GM23338 (cell line): ENCODE data around the gene THSD4. TPM values are rescaled to one million over a fixed set of nuclear protein-coding genes. Genes with fewer than 3 reads are reported as not detected.

Experiments
- ATAC-seq: fragments of 200-7000 bp; cut with Tn5 transposase; 3 replicates; pipeline ENCODE4 v1.9.1; 2020
- DNase-seq: peaks from one replicate; pipeline ENCODE4 v3.0.0-alpha.2; 2015; ENCODE audit warnings: low spot score
- H2AFZ ChIP-seq: fragments of 200-600 bp; sonication (generic); 2 replicates; pipeline ENCODE4 v1.8.0; 2016; ENCODE audit warnings: antibody characterized with exemption, mild to moderate bottlenecking, moderate library complexity
- H3F3A ChIP-seq: fragments of 200-600 bp; sonication (generic); replicated peaks from 2 replicates; pipeline ENCODE4 v1.8.0; 2017; ENCODE audit warnings: antibody characterized with exemption, mixed run types, low read depth
- H3K27ac ChIP-seq: fragments of 200-600 bp; sonication (generic); 2 replicates; pipeline ENCODE4 v1.6.1; 2016; ENCODE audit warnings: low read depth
- H3K27me3 ChIP-seq: fragments of 200-600 bp; sonication (generic); 2 replicates; pipeline ENCODE4 v1.8.0; 2016; ENCODE audit warnings: mild to moderate bottlenecking, mixed run types, moderate library complexity; ENCODE audit not compliant: insufficient read depth
- H3K36me3 ChIP-seq: fragments of 200-600 bp; sonication (generic); 2 replicates; pipeline ENCODE4 v1.8.0; 2016; ENCODE audit warnings: mild to moderate bottlenecking; ENCODE audit not compliant: insufficient read depth
- H3K4me1 ChIP-seq: fragments of 200-600 bp; sonication (generic); 2 replicates; pipeline ENCODE4 v1.8.0; 2016; ENCODE audit warnings: mild to moderate bottlenecking, moderate library complexity; ENCODE audit not compliant: insufficient read depth
- H3K4me2 ChIP-seq: fragments of 200-600 bp; sonication (generic); 2 replicates; pipeline ENCODE4 v1.7.1; 2017; ENCODE audit warnings: mixed run types
- H3K4me3 ChIP-seq: fragments of 200-600 bp; sonication (generic); 2 replicates; pipeline ENCODE4 v1.6.1; 2016; ENCODE audit warnings: mixed run types
- H3K79me2 ChIP-seq: fragments of 200-600 bp; sonication (generic); replicated peaks from 2 replicates; pipeline ENCODE4 v1.8.0; 2017; ENCODE audit warnings: mild to moderate bottlenecking; ENCODE audit not compliant: insufficient read depth
- H3K9me2 ChIP-seq: fragments of 200-600 bp; sonication (generic); 2 replicates; pipeline ENCODE4 v1.8.0; 2017; ENCODE audit not compliant: insufficient read depth
- H4K20me1 ChIP-seq: fragments of 200-600 bp; sonication (generic); replicated peaks from 2 replicates; pipeline ENCODE4 v1.8.0; 2017; ENCODE audit warnings: mild to moderate bottlenecking; ENCODE audit not compliant: insufficient read depth
- H3K27ac Mint-ChIP-seq: 2 replicates; pipeline ENCODE4 v1.8.0; 2020; ENCODE audit warnings: inconsistent platforms, mild to moderate bottlenecking, moderate library complexity, mixed read lengths
- H3K27me3 Mint-ChIP-seq: 3 replicates; pipeline ENCODE4 v1.8.0; 2022; ENCODE audit warnings: low read depth, mild to moderate bottlenecking, moderate library complexity, mixed read lengths, inconsistent platforms; ENCODE audit not compliant: insufficient read depth, poor library complexity
- H3K36me3 Mint-ChIP-seq: 3 replicates; pipeline ENCODE4 v1.8.0; 2021; ENCODE audit warnings: low read depth, mild to moderate bottlenecking, inconsistent platforms, moderate library complexity, mixed read lengths
- H3K4me1 Mint-ChIP-seq: 3 replicates; pipeline ENCODE4 v1.8.0; 2020; ENCODE audit warnings: mild to moderate bottlenecking, inconsistent platforms, mixed read lengths
- H3K4me3 Mint-ChIP-seq: 3 replicates; pipeline ENCODE4 v1.8.0; 2021; ENCODE audit warnings: moderate library complexity, mild to moderate bottlenecking, inconsistent platforms, mixed read lengths
- H3K9me3 Mint-ChIP-seq: 3 replicates; pipeline ENCODE4 v1.8.0; 2020; ENCODE audit warnings: moderate library complexity, mild to moderate bottlenecking, inconsistent platforms, mixed read lengths
- CTCF ChIP-seq, 2 experiments: fragments of 200-600 bp in 1 of 2; sonication (generic) in 1 of 2; conservative IDR thresholded peaks; 2 replicates each; pipeline versions ENCODE4 v1.5.1 to v1.6.1; 2016 to 2017; ENCODE audit warnings: antibody characterized with exemption in 2 of 2, low read depth in 2 of 2, mild to moderate bottlenecking in 2 of 2, moderate library complexity in 1 of 2
- EZH2 ChIP-seq: fragments of 200-600 bp; sonication (generic); IDR thresholded peaks from one replicate; pipeline ENCODE4 v1.8.0; 2017; ENCODE audit warnings: antibody characterized with exemption, mild to moderate bottlenecking, low read depth; ENCODE audit not compliant: unreplicated experiment
- EZH2phosphoT487 ChIP-seq: fragments of 200-600 bp; sonication (generic); IDR thresholded peaks from one replicate; pipeline ENCODE4 v1.8.1; 2018; ENCODE audit warnings: antibody characterized with exemption; ENCODE audit not compliant: unreplicated experiment
- NANOG ChIP-seq: IDR thresholded peaks from 2 replicates; pipeline ENCODE4 v1.6.1; 2016; ENCODE audit warnings: antibody characterized with exemption, borderline replicate concordance
- POLR2AphosphoS5 ChIP-seq: IDR thresholded peaks from 2 replicates; pipeline ENCODE4 v1.6.1; 2016; ENCODE audit warnings: antibody characterized with exemption, low read depth
- STAT1 ChIP-seq: IDR thresholded peaks from one replicate; pipeline ENCODE4 v1.6.1; 2016; ENCODE audit warnings: antibody characterized with exemption; ENCODE audit not compliant: unreplicated experiment
- ZNF114 ChIP-seq: fragments of 250-450 bp; sonication (Bioruptor Pico); IDR thresholded peaks from 2 replicates; pipeline ENCODE4 v1.5.0; 2020; ENCODE audit warnings: mild to moderate bottlenecking, moderate library complexity
- ZNF331 ChIP-seq: fragments of 250-450 bp; sonication (Bioruptor Pico); IDR thresholded peaks from 2 replicates; pipeline ENCODE4 v1.5.0; 2020; ENCODE audit warnings: low read depth, mild to moderate bottlenecking, moderate library complexity
- polyA plus RNA-seq: library from polyadenylated mRNA; unstranded; fragments of >200 nt; fragmentation: Nextera tagmentation; extraction: Ambion mirVana; gene quantifications from 2 replicates; pipeline ENCODE4 v1.2.1, GENCODE V29; 2016
- total RNA-seq: library from RNA; depleted of rRNA; stranded (reverse); fragments of >200 nt; shearing (Covaris generic); gene quantifications from 2 replicates; pipeline ENCODE4 v1.2.3, GENCODE V29; 2014
- TF ChIP-seq, protein P1 (sequence below): fragments of 250-450 bp; sonication (Bioruptor Pico); IDR thresholded peaks from 2 replicates; pipeline ENCODE4 v1.5.0; 2020; ENCODE audit warnings: mild to moderate bottlenecking, moderate library complexity
- TF ChIP-seq, protein P2 (sequence below): IDR thresholded peaks from 2 replicates; pipeline ENCODE4 v1.6.1; 2016; ENCODE audit warnings: antibody characterized with exemption
- TF ChIP-seq, protein P3 (sequence below): IDR thresholded peaks from one replicate; pipeline ENCODE4 v1.6.1; 2018; ENCODE audit warnings: antibody characterized with exemption; ENCODE audit not compliant: unreplicated experiment

The THSD4 gene
- total and polyA plus RNA-seq, 2 experiments from 2014 or later, result 2.0 to 7.4 TPM

DNA sequence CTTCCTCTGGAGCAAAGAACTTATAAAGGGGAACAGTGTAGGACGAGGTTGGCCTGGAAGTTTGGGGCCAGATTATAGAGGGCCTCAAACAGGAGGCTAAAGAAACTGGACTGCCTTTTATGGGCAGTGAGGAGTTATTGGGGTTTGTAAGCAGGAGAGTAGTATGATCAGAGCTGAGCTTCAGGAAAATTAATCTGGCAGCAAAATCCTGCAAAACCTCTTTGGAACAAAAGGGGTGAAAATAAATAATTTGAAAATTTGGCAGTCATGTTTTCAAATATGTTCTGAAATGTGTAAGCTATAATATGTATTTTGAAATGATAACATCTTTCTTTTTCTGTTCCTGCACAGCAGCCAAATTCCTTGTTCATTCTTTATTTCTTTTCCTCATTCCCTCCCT, 164.9 kb downstream of the THSD4 start:
- Histone ChIP-seq H3K27me3 (no peaks in the 10 kb centered on the region), H3F3A (no peaks in the 10 kb centered on the region), H2AFZ (no peak overlapping the region), H3K4me2 (no peak overlapping the region), H3K27ac (peak overlapping the region; percentile 24; the same call in 1 of the 2 replicates), H3K79me2 (no peaks in the 10 kb centered on the region), H3K4me1 (peaks cover 19% of the 10 kb centered on the region), H3K4me3 (no peak overlapping the region), H3K36me3 (no peaks in the 10 kb centered on the region), H3K9me2 (no peaks in the 10 kb centered on the region), H4K20me1 (no peaks in the 10 kb centered on the region)
- ATAC-seq (no peak), DNase-seq (no peak)
- peak overlapping the region; percentile 4; the same call in 1 of the 2 replicates for H3K27ac Mint-ChIP-seq
- H3K9me3 Mint-ChIP-seq, result no peaks in the 10 kb centered on the region; the same call in 2 of the 3 replicates
- no peak overlapping the region for H3K4me3 Mint-ChIP-seq
- H3K36me3 Mint-ChIP-seq, result no peaks in the 10 kb centered on the region
- TF ChIP-seq, protein P1, sequence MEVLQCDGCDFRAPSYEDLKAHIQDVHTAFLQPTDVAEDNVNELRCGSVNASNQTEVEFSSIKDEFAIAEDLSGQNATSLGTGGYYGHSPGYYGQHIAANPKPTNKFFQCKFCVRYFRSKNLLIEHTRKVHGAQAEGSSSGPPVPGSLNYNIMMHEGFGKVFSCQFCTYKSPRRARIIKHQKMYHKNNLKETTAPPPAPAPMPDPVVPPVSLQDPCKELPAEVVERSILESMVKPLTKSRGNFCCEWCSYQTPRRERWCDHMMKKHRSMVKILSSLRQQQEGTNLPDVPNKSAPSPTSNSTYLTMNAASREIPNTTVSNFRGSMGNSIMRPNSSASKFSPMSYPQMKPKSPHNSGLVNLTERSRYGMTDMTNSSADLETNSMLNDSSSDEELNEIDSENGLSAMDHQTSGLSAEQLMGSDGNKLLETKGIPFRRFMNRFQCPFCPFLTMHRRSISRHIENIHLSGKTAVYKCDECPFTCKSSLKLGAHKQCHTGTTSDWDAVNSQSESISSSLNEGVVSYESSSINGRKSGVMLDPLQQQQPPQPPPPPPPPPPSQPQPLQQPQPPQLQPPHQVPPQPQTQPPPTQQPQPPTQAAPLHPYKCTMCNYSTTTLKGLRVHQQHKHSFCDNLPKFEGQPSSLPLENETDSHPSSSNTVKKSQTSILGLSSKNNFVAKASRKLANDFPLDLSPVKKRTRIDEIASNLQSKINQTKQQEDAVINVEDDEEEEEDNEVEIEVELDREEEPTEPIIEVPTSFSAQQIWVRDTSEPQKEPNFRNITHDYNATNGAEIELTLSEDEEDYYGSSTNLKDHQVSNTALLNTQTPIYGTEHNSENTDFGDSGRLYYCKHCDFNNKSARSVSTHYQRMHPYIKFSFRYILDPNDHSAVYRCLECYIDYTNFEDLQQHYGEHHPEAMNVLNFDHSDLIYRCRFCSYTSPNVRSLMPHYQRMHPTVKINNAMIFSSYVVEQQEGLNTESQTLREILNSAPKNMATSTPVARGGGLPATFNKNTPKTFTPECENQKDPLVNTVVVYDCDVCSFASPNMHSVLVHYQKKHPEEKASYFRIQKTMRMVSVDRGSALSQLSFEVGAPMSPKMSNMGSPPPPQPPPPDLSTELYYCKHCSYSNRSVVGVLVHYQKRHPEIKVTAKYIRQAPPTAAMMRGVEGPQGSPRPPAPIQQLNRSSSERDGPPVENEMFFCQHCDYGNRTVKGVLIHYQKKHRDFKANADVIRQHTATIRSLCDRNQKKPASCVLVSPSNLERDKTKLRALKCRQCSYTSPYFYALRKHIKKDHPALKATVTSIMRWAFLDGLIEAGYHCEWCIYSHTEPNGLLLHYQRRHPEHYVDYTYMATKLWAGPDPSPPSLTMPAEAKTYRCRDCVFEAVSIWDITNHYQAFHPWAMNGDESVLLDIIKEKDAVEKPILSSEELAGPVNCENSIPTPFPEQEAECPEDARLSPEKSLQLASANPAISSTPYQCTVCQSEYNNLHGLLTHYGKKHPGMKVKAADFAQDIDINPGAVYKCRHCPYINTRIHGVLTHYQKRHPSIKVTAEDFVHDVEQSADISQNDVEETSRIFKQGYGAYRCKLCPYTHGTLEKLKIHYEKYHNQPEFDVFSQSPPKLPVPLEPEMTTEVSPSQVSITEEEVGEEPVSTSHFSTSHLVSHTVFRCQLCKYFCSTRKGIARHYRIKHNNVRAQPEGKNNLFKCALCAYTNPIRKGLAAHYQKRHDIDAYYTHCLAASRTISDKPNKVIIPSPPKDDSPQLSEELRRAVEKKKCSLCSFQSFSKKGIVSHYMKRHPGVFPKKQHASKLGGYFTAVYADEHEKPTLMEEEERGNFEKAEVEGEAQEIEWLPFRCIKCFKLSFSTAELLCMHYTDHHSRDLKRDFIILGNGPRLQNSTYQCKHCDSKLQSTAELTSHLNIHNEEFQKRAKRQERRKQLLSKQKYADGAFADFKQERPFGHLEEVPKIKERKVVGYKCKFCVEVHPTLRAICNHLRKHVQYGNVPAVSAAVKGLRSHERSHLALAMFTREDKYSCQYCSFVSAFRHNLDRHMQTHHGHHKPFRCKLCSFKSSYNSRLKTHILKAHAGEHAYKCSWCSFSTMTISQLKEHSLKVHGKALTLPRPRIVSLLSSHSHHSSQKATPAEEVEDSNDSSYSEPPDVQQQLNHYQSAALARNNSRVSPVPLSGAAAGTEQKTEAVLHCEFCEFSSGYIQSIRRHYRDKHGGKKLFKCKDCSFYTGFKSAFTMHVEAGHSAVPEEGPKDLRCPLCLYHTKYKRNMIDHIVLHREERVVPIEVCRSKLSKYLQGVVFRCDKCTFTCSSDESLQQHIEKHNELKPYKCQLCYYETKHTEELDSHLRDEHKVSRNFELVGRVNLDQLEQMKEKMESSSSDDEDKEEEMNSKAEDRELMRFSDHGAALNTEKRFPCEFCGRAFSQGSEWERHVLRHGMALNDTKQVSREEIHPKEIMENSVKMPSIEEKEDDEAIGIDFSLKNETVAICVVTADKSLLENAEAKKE (CRISPR knock-in tag), result no peak
- TF ChIP-seq ZNF331 (CRISPR knock-in tag) (no peak), ZNF114 (CRISPR knock-in tag) (no peak), EZH2 (no peak), NANOG (no peak), CTCF (conservative IDR thresholded peaks at IDR 0.05; ENCODE audit: low read depth in 2 of 2) (no peak), POLR2AphosphoS5 (no peak), STAT1 (no peak), EZH2phosphoT487 (no peak)
- TF ChIP-seq, protein P2, sequence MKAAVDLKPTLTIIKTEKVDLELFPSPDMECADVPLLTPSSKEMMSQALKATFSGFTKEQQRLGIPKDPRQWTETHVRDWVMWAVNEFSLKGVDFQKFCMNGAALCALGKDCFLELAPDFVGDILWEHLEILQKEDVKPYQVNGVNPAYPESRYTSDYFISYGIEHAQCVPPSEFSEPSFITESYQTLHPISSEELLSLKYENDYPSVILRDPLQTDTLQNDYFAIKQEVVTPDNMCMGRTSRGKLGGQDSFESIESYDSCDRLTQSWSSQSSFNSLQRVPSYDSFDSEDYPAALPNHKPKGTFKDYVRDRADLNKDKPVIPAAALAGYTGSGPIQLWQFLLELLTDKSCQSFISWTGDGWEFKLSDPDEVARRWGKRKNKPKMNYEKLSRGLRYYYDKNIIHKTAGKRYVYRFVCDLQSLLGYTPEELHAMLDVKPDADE, result no peak
- TF ChIP-seq, protein P3, sequence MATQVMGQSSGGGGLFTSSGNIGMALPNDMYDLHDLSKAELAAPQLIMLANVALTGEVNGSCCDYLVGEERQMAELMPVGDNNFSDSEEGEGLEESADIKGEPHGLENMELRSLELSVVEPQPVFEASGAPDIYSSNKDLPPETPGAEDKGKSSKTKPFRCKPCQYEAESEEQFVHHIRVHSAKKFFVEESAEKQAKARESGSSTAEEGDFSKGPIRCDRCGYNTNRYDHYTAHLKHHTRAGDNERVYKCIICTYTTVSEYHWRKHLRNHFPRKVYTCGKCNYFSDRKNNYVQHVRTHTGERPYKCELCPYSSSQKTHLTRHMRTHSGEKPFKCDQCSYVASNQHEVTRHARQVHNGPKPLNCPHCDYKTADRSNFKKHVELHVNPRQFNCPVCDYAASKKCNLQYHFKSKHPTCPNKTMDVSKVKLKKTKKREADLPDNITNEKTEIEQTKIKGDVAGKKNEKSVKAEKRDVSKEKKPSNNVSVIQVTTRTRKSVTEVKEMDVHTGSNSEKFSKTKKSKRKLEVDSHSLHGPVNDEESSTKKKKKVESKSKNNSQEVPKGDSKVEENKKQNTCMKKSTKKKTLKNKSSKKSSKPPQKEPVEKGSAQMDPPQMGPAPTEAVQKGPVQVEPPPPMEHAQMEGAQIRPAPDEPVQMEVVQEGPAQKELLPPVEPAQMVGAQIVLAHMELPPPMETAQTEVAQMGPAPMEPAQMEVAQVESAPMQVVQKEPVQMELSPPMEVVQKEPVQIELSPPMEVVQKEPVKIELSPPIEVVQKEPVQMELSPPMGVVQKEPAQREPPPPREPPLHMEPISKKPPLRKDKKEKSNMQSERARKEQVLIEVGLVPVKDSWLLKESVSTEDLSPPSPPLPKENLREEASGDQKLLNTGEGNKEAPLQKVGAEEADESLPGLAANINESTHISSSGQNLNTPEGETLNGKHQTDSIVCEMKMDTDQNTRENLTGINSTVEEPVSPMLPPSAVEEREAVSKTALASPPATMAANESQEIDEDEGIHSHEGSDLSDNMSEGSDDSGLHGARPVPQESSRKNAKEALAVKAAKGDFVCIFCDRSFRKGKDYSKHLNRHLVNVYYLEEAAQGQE, result no peak
- H3K27me3 Mint-ChIP-seq, result peaks cover 2% of the 10 kb centered on the region
- H3K4me1 Mint-ChIP-seq, result peaks cover 29% of the 10 kb centered on the region
